ENCODE data around the gene CENPA. TPM values are rescaled to one million over a fixed set of nuclear protein-coding genes. Genes with fewer than 3 reads are reported as not detected.

Gene CENPA
- total and polyA plus RNA-seq, 2 of the 13 experiments (the other 11 are each of a cell fraction or from before 2014, with no cell fraction given), result 28.5 to 38.5 TPM

- TF ChIP-seq ZNF281 (CRISPR knock-in tag; IDR thresholded peaks at IDR 0.05; ENCODE audit: borderline replicate concordance), result 0 out of 2 replicates have a peak, but pooled peaks have one; percentile 41
- TF ChIP-seq ZKSCAN5 (CRISPR knock-in tag; IDR thresholded peaks at IDR 0.05), result no peak
- no peak; the same call in 1 of the 2 replicates for TF ChIP-seq LBX2 (CRISPR knock-in tag; IDR thresholded peaks at IDR 0.05; ENCODE audit: borderline replicate concordance)
- no peak for TF ChIP-seq ZNF562 (CRISPR knock-in tag; IDR thresholded peaks at IDR 0.05; ENCODE audit: borderline replicate concordance)
- no peak for TF ChIP-seq PAWR (CRISPR knock-in tag; IDR thresholded peaks at IDR 0.05; ENCODE audit: borderline replicate concordance)
- no peak for TF ChIP-seq ZNF609 (CRISPR knock-in tag; IDR thresholded peaks at IDR 0.05; ENCODE audit: borderline replicate concordance)
- no peak for TF ChIP-seq MIER2 (CRISPR knock-in tag; IDR thresholded peaks at IDR 0.05)
- TF ChIP-seq NR3C1 (CRISPR knock-in tag; IDR thresholded peaks at IDR 0.05), result no peak
- no peak for TF ChIP-seq KDM6A (CRISPR knock-in tag; IDR thresholded peaks at IDR 0.05; ENCODE audit: low read depth)
- TF ChIP-seq ZEB1 (IDR thresholded peaks at IDR 0.05; ENCODE audit: insufficient replicate concordance, low read depth), result no peak
- no peak for TF ChIP-seq CEBPZ (IDR thresholded peaks at IDR 0.05; ENCODE audit: low read length)
- no peak for TF ChIP-seq ZNF513 (CRISPR knock-in tag; conservative IDR thresholded peaks at IDR 0.05)
- no peak for TF ChIP-seq SIX1 (CRISPR knock-in tag; IDR thresholded peaks at IDR 0.05; ENCODE audit: borderline replicate concordance)
- TF ChIP-seq ZNF614 (CRISPR knock-in tag; IDR thresholded peaks at IDR 0.05; ENCODE audit: borderline replicate concordance), result peak; percentile 42; the same call in 1 of the 2 replicates
- peak; percentile 94 for TF ChIP-seq SAP130 (CRISPR knock-in tag; IDR thresholded peaks at IDR 0.05; ENCODE audit: low read depth)
Observed at GRCh38 chr2:26764078-26764887, 21.6 kb upstream of the CENPA start, which contains the start of gene SLC35F6 (continued).

All from HepG2 (cell line).